Raji (cell line): ENCODE measurements around the gene PPIL6.

Experiments
- POLR2A ChIP-seq: IDR thresholded peaks from 2 replicates; pipeline ENCODE4 v1.6.1; 2011; ENCODE audit warnings: low read depth, low read length, control low read depth; ENCODE audit not compliant: insufficient read depth

Gene PPIL6

GRCh38 chr6:109440331-109441068, at the start of gene PPIL6, which contains the start of gene SMPD2:
PPIL6 (minus strand) TSS chr6:109440628; CDS start chr6:109440590, 38 bp downstream.
SMPD2 (plus strand) TSS chr6:109440724; CDS start chr6:109441122, 398 bp downstream.
- no peak; the same call in 1 of the 2 replicates for TF ChIP-seq POLR2A

GRCh38 chr6:109488001-109488400, 47.6 kb upstream of the PPIL6 start:
- no peak for TF ChIP-seq POLR2A

DNA sequence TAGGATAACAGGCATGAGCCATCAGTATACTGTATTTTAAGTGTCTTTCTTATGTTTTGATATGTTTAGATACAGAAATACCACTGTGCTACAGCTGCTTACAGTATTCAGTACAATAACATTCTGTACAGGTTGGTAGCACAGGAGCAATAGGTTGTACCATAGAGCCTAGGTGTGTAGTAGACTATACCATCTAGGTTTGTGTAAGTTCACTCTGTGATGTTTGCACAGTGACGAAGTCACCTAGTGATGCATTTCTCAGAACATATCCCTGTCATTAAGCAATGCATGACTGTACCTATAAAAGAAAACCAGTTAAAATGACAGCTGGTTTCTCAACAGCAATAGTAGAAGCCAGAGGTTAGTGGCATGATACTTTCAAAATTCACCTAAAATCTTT, 45.6 kb upstream of the PPIL6 start:
- no peak for TF ChIP-seq POLR2A

DNA sequence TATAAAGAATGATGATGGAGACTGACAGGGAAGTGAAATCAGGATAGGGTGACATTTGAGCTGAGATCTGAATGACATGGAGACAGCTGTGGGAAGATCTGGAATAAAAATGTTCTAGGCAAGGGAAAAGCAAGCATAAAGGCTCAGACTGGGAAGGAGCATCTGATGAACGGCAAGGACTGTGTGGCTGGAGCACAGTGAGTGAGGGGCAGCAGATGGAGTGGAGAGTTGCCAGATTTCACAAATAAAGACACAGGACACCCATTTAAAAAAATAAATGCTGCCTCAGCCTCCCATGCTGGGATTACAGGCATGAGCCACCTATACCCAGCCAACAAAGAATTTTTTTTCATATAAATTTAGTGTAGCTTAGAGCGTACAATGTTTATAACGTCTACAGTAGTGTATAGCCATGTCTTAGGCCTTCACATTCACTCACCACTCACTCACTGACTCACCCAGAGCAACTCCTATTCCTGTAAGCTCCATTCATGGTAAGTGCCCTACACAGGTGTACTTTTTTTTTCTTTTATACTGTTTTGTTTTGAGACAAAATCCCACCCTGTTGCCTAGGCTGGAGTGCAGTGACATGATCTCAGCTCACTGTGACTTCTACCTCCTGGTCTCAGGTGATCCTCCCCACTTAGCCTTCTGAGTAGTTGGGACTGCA, 45.0 kb upstream of the PPIL6 start:
- no peak for TF ChIP-seq POLR2A

GRCh38 chr6:109484122-109484521, 43.7 kb upstream of the PPIL6 start:
- TF ChIP-seq POLR2A = no peak

DNA sequence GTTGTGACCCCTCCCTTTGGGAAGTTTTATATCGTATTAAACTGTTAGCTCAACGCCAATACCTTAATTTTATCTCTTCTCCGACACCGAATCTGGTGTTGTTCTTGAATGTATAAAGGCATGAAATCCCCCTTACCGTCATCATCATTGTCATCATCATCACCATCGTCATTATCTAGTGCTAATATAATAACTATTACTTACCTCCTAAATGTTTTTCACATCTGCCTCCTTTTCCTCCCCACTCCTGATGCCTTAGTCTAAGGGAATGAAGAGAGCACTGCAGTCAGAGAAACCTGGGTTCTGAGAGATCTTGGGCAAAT, 43.3 kb upstream of the PPIL6 start:
- TF ChIP-seq POLR2A = no peak

DNA sequence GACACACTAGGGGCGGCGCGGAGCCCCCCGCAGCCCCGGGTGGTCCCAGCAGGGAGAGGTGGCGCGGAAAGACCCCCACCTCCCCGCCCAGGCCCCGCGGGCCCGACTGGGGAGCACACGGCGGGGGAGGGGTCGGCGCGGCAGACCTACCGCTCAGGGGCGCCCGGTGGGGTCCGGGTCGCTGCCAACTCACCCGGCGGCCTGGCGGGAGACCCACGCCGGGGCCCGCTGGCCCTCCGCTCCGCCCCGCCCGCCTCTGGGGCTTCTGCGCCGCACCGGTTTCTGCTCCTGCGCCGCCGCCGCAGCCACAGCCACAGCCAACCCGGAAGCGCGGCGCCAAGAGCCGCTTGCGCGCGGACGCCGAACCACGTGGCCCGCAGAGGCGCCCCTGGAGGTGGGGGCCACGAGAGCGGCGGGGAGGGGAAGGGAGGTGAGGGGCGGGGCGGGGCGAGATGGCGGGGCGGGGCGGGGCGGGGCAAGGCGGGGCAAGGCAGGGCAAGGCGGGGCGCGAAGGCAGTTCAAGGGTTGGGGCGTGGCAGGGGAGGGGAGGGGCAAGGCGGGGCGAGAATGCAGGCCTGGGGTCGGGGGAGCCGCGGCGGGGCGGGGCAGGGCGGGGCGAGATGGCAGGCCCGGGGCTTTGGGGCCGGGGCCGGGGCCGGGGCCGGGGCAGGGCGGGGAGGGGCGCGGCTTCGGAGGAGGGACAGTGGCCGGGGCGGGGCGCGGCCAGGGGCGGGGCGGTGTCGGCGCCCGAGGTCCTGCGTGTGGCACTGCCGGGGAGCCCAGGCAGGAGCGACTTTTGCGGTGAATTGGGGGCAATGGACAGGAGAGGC, 42.7 kb upstream of the PPIL6 start, which contains the start of gene ZBTB24:
TSS of gene ZBTB24 (minus strand) at position 315 of the 830 bp plus-strand sequence. CDS start 1,193 bp downstream, outside the sequence.
- peak; percentile 54 for TF ChIP-seq POLR2A

GRCh38 chr6:109480993-109481480, 40.6 kb upstream of the PPIL6 start:
- TF ChIP-seq POLR2A = no peak

- no peak for TF ChIP-seq POLR2A
Measured at GRCh38 chr6:109478841-109479624, 38.6 kb upstream of the PPIL6 start.

- TF ChIP-seq POLR2A = no peak
Measured at GRCh38 chr6:109478222-109478805, 37.9 kb upstream of the PPIL6 start.

- TF ChIP-seq POLR2A = no peak
Measured at GRCh38 chr6:109477725-109478124, 37.3 kb upstream of the PPIL6 start.

GRCh38 chr6:109477184-109477583, 36.8 kb upstream of the PPIL6 start:
- TF ChIP-seq POLR2A = no peak

- TF ChIP-seq POLR2A = no peak
Measured at GRCh38 chr6:109475625-109476024, 35.2 kb upstream of the PPIL6 start.

- no peak for TF ChIP-seq POLR2A
Measured at GRCh38 chr6:109474995-109475394, 34.6 kb upstream of the PPIL6 start.
